Liver (tissue), 9 donors: ENCODE data around the gene KRT36. TPM values are rescaled to one million over a fixed set of nuclear protein-coding genes. Genes with fewer than 3 reads are reported as not detected.

Experiments
- DNase-seq: peaks from one replicate; pipeline ENCODE4 v3.0.0-alpha.2; 2017; ENCODE audit warnings: low spot score
- H3K27ac ChIP-seq, 2 donors: one replicate each; pipeline ENCODE4 v1.7.0; 2013; ENCODE audit warnings: inconsistent platforms in 2 of 2, low read length in 2 of 2, control low read depth in 1 of 2, low read depth in 1 of 2, mild to moderate bottlenecking in 1 of 2
- H3K27me3 ChIP-seq, 4 donors: one replicate each; pipeline versions ENCODE4 v1.6.1 to v1.7.0; 2013; ENCODE audit warnings: low read length in 3 of 4, inconsistent platforms in 1 of 4, mild to moderate bottlenecking in 1 of 4, moderate library complexity in 1 of 4; ENCODE audit not compliant: control insufficient read depth in 4 of 4, insufficient read depth in 4 of 4
- H3K36me3 ChIP-seq, 4 donors: one replicate each; pipeline versions ENCODE4 v1.6.1 to v1.7.0; 2013; ENCODE audit warnings: low read length in 3 of 4, mild to moderate bottlenecking in 3 of 4, low read depth in 1 of 4, moderate library complexity in 1 of 4; ENCODE audit not compliant: control insufficient read depth in 4 of 4, insufficient read depth in 3 of 4
- H3K4me1 ChIP-seq, 4 donors: one replicate each; pipeline versions ENCODE4 v1.6.1 to v1.7.0; 2013; ENCODE audit warnings: low read length in 3 of 4, mild to moderate bottlenecking in 3 of 4, moderate library complexity in 1 of 4; ENCODE audit not compliant: control insufficient read depth in 4 of 4, insufficient read depth in 4 of 4
- H3K4me3 ChIP-seq, 3 donors: one replicate each; pipeline versions ENCODE4 v1.6.1 to v1.7.0; 2013; ENCODE audit warnings: low read length in 3 of 3, control low read depth in 1 of 3, low read depth in 1 of 3, mild to moderate bottlenecking in 1 of 3
- H3K9ac ChIP-seq, 2 donors: one replicate each; pipeline ENCODE4 v1.7.0; 2013; ENCODE audit warnings: low read length in 2 of 2, mild to moderate bottlenecking in 2 of 2, moderate library complexity in 2 of 2, control low read depth in 1 of 2, low read depth in 1 of 2
- H3K9me3 ChIP-seq, 4 donors: one replicate each; pipeline versions ENCODE4 v1.6.1 to v1.7.0; 2013; ENCODE audit warnings: low read length in 3 of 4; ENCODE audit not compliant: control insufficient read depth in 4 of 4
- CTCF ChIP-seq: fragments of 150-350 bp; IDR thresholded peaks from 2 replicates; pipeline ENCODE4 v1.5.1; 2017; ENCODE audit warnings: improper control_type of control experiment, low read depth, low read length; ENCODE audit not compliant: missing input control
- EGR1 ChIP-seq, 2 donors: IDR thresholded peaks; 2 replicates each; pipeline ENCODE4 v1.6.1; 2016 to 2018; ENCODE audit warnings: antibody characterized with exemption in 2 of 2, low read depth in 2 of 2
- FOXA1 ChIP-seq: IDR thresholded peaks from 2 replicates; pipeline ENCODE4 v1.6.1; 2016; ENCODE audit warnings: antibody characterized with exemption
- FOXA2 ChIP-seq: IDR thresholded peaks from 2 replicates; pipeline ENCODE4 v1.6.1; 2016; ENCODE audit warnings: antibody characterized with exemption
- GABPA ChIP-seq, 2 donors: IDR thresholded peaks in 1 of 2; conservative IDR thresholded peaks in 1 of 2; 2 replicates each; pipeline ENCODE4 v1.6.1; 2016; ENCODE audit warnings: antibody characterized with exemption in 2 of 2, mild to moderate bottlenecking in 1 of 2, moderate library complexity in 1 of 2
- HNF4A ChIP-seq, 2 donors: conservative IDR thresholded peaks; 2 replicates each; pipeline ENCODE4 v1.6.1; 2016; ENCODE audit warnings: antibody characterized with exemption in 2 of 2, mild to moderate bottlenecking in 2 of 2
- JUND ChIP-seq, 2 donors: IDR thresholded peaks; 2 replicates each; pipeline ENCODE4 v1.6.1; 2016; ENCODE audit warnings: antibody characterized with exemption in 2 of 2
- NR2F2 ChIP-seq: IDR thresholded peaks from 2 replicates; pipeline ENCODE4 v1.6.1; 2016; ENCODE audit warnings: antibody characterized with exemption
- RAD21 ChIP-seq, 2 donors: IDR thresholded peaks; 2 replicates each; pipeline ENCODE4 v1.6.1; 2016; ENCODE audit warnings: antibody characterized with exemption in 2 of 2, mild to moderate bottlenecking in 2 of 2
- REST ChIP-seq: IDR thresholded peaks from 2 replicates; pipeline ENCODE4 v1.6.1; 2016; ENCODE audit warnings: antibody characterized with exemption, mild to moderate bottlenecking
- RXRA ChIP-seq, 2 donors: IDR thresholded peaks; 2 replicates each; pipeline ENCODE4 v1.6.1; 2017 to 2018; ENCODE audit warnings: antibody characterized with exemption in 2 of 2, mild to moderate bottlenecking in 1 of 2
- SP1 ChIP-seq: IDR thresholded peaks from 2 replicates; pipeline ENCODE4 v1.6.1; 2018; ENCODE audit warnings: antibody characterized with exemption, mild to moderate bottlenecking
- TAF1 ChIP-seq: conservative IDR thresholded peaks from 2 replicates; pipeline ENCODE4 v1.6.1; 2016; ENCODE audit warnings: antibody characterized with exemption, mild to moderate bottlenecking
- YY1 ChIP-seq: IDR thresholded peaks from 2 replicates; pipeline ENCODE4 v1.6.1; 2016; ENCODE audit warnings: antibody characterized with exemption, mild to moderate bottlenecking
- ZBTB33 ChIP-seq: IDR thresholded peaks from 2 replicates; pipeline ENCODE4 v1.6.1; 2016; ENCODE audit warnings: antibody characterized with exemption
- WGBS: extraction: QIAGEN DNeasy Blood & Tissue Kit; methylation state at CpG from one replicate; pipeline ENCODE4 v1.1.7; 2013; 5-methylcytosine and 5-hydroxymethylcytosine counted together
- polyA plus RNA-seq, 2 donors: library from polyadenylated mRNA; stranded (reverse) in 1 of 2; unstranded in 1 of 2; fragments of 200-250 nt in 1 of 2; fragments of >200 nt in 1 of 2; fragmentation: Nextera tagmentation in 1 of 2; extraction: Ambion mirVana in 1 of 2; gene quantifications; one replicate each; pipeline versions ENCODE4 v1.2.1 to v1.2.3, GENCODE V29; 2013 to 2015
- total RNA-seq, 2 donors: library from RNA; depleted of rRNA; stranded (reverse); fragments of >200 nt; gene quantifications; one replicate each; pipeline ENCODE4 v1.2.3, GENCODE V29; 2014
- TF ChIP-seq, protein P1 (sequence below): IDR thresholded peaks from 2 replicates; pipeline ENCODE4 v1.6.1; 2016; ENCODE audit warnings: antibody characterized with exemption
- donor health status: healthy.
- donor health status: healthy.
- donor health status: healthy.
- donor health status: healthy.
- donor health status: healthy.

The KRT36 gene
- total and polyA plus RNA-seq, 4 donors = 0.05 TPM; not detected in 3

GRCh38 chr17:41535764-41536481, 46.2 kb upstream of the KRT36 start:
- Histone ChIP-seq H3K9me3 (no peaks in the 10 kb centered on the region), H3K27ac (no peak overlapping the region), H3K36me3 (no peaks in the 10 kb centered on the region), H3K27me3 (peaks cover 0 to 5% (median under 1%) of the 10 kb centered on the region in 4 donors), H3K4me3 (no peak overlapping the region), H3K4me1 (no peaks in the 10 kb centered on the region), H3K9ac (no peak overlapping the region)
- no peak for DNase-seq
- TF ChIP-seq JUND (IDR thresholded peaks at IDR 0.05) = no peak
- TF ChIP-seq FOXA2 = no peak
- TF ChIP-seq SP1 = no peak
- TF ChIP-seq FOXA1 = no peak
- TF ChIP-seq CTCF = no peak
- TF ChIP-seq YY1 = no peak
- no peak for TF ChIP-seq RAD21 (IDR thresholded peaks at IDR 0.05)
- TF ChIP-seq TAF1 = no peak
- TF ChIP-seq HNF4A (conservative IDR thresholded peaks at IDR 0.05) = no peak
- no peak for TF ChIP-seq ZBTB33
- no peak for TF ChIP-seq NR2F2
- no peak for TF ChIP-seq GABPA (IDR thresholded peaks at IDR 0.05 in 1 of 2, conservative IDR thresholded peaks at IDR 0.05 in 1 of 2)
- WGBS = 68% methylated on average over 15 of the region's 15 CpGs

GRCh38 chr17:41534899-41535546, 45.3 kb upstream of the KRT36 start:
- DNase-seq = no peak
- 71% methylated on average over 7 of the region's 7 CpGs for whole genome bisulfite sequencing
- TF ChIP-seq EGR1 (IDR thresholded peaks at IDR 0.05; ENCODE audit: low read depth in 2 of 2) (no peak), CTCF (no peak), YY1 (no peak), HNF4A (conservative IDR thresholded peaks at IDR 0.05) (no peak), SP1 (no peak), JUND (IDR thresholded peaks at IDR 0.05) (no peak), REST (no peak), ZBTB33 (no peak), GABPA (IDR thresholded peaks at IDR 0.05 in 1 of 2, conservative IDR thresholded peaks at IDR 0.05 in 1 of 2) (no peak), FOXA1 (no peak), RXRA (IDR thresholded peaks at IDR 0.05) (no peak), FOXA2 (no peak), RAD21 (IDR thresholded peaks at IDR 0.05) (no peak)
- TF ChIP-seq, protein P1, sequence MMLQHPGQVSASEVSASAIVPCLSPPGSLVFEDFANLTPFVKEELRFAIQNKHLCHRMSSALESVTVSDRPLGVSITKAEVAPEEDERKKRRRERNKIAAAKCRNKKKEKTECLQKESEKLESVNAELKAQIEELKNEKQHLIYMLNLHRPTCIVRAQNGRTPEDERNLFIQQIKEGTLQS = no peak

More at GRCh38 chr17:41534899-41535546, 45.3 kb upstream of the KRT36 start:
- no peak overlapping the region for H3K27ac ChIP-seq
- H3K9me3 ChIP-seq = no peaks in the 10 kb centered on the region
- peaks cover 0 to 7% (median 3%) of the 10 kb centered on the region in 4 donors for H3K27me3 ChIP-seq
- no peak overlapping the region for H3K4me3 ChIP-seq
- no peaks in the 10 kb centered on the region for H3K4me1 ChIP-seq
- no peaks in the 10 kb centered on the region for H3K36me3 ChIP-seq
- H3K9ac ChIP-seq = no peak overlapping the region
